GM20431 (cell line): ENCODE data around the gene ARMC6.
"Not testable (repeated sequence)": the region's sequence is repeated elsewhere in the genome, so short reads cannot be mapped to it uniquely, and the experiment has no call there.

Source experiments
- in situ Hi-C: fragments of 300-500 bp; cut with MseI, MboI; formaldehyde crosslinking; loops from one replicate; pipeline ENCODE4 v1.15.0; 2020; ENCODE audit warnings: low sequenced_read_pairs; ENCODE audit not compliant: unreplicated experiment

Gene ARMC6

GRCh38 chr19:19103167-19103566 is 69.8 kb downstream of the ARMC6 start:
- in situ Hi-C loops, result no loop called here

- in situ Hi-C loops, result no loop called here
These were observed 72.1 kb downstream of the ARMC6 start for GRCh38 chr19:19105365-19106055.

- in situ Hi-C loops, result no loop called here
These were observed 72.7 kb downstream of the ARMC6 start for GRCh38 chr19:19106056-19106551.

- in situ Hi-C loops, result not testable (repeated sequence)
These were observed 73.5 kb downstream of the ARMC6 start for GRCh38 chr19:19106938-19107337.

- in situ Hi-C loops, result no loop called here
These were observed 74.3 kb downstream of the ARMC6 start for GRCh38 chr19:19107654-19108053.
